ENCODE measurements around the gene CFAP97D1.

GRCh38 chr17:43829738-43830137 lies 49.5 kb downstream of the CFAP97D1 start:
- TF ChIP-seq CTCF (IDR thresholded peaks at IDR 0.05) (no peak), POLR2A (IDR thresholded peaks at IDR 0.05) (no peak)

Measured in transverse colon (tissue), 3 donors.